AML-193 (cell line): ENCODE results near the gene EFCC1.
"Not testable (repeated sequence)": the region's sequence is repeated elsewhere in the genome, so short reads cannot be mapped to it uniquely, and the experiment has no call there.

Experiments
- DNase-seq, 2 experiments: peaks; one replicate each; lab custom pipeline; 2025; lab: John Stamatoyannopoulos, UW

The EFCC1 gene

DNA sequence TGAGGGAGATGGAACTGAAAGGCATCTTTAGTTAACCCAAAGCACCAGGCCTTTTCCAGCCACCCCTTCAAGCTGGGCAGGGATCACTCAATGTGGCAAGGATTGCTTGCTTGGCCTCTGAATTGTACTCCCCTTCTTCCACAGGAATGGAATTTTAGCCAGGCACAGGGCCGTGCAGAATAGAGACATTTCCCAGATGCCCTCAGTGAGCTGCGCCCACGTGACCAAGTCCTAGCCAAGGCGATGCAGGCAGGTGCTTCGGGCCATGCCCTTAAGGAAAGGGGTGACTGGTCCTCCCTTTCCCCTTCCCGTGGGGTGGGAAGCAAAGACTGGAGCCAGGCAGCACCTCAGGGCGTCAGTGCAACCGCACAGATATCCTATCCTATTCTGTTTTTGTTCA is 77.4 kb downstream of the EFCC1 start:
- DNase-seq, result no peak

DNA sequence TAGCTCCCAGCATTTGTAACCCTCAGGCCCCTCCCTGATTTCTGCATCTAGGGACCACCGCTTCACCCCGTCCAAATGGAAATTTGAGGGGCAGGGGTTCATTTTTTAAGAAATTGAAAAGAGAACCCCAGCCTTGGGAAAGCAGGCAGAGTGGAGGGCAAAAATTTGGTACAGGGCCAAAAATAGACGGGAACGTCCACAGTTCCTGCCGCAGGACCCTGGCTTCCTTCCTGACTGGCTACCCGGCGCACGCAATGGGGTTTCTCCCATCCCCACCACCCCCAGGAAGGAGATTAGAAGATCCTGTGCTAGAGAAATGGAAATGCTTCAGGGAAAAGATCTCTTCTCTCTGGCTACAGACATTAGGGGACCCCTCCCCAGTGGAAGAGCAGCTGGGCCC is 80.4 kb downstream of the EFCC1 start:
- no peak for DNase-seq

DNA sequence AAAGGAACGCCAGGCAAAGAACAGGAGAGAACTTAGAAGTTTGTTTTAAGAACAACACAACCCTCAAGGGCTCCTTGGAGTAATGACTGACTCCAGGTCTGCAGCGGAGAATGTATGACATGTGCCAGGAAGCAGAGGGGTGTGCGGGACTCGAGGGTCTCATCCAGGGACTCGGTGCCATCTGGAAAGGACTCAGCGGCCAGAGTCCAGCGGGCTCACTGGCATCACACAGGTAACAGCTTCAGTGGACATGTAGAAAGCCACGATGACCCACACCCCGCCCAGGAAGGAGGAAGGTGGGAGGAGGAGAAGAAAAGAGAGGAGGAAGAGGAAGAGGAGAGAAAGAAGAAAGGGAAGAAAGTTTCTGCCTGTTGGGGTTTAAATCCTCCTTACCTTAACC is 80.9 kb downstream of the EFCC1 start:
- DNase-seq, result no peak

DNA sequence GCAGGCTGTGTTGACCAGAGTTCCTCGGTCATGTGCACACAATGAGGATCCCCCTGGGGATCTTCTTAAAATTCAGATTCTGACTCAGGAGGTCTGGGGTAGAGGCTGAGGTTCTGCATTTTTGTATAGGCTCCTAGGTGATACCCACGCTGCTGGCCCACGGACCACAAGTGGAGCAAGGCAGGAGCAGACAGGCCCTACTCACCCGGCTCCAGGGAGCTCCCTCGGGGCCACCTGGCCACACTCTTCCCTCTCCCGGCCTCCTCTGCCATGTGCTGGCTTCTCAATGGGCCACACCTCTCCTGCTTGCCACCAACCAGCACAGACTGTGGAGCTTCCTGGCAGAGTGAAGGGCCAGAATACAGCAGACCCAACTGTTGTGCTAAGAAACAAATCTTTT is 83.4 kb downstream of the EFCC1 start:
- DNase-seq, result no peak

DNA sequence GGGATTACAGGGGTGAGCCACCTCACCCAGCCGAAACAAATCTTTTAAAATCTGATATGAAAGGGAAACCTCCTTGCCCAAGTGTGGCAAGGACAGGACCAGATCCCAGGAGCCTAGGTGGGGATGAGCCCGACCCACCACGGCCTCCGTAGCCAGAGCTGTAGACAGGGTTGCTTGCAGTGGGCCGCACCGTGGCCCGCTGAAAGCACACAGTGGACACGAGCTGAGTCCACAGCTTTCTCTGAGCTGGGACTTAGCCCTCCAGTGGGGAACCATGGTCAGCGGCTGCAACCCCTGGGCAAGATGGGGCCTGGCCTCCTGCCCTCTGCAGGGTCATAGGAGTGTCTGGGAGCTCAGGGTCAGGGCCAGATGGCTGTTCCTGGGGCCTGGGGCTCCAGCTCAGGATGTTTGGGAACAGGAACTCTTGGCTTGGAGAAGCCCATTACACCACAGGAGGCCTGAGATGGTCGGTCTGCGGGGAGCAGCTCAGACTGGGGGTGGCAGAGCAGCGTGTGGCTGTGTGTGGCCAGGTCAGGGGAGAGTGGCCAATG is 84.1 kb downstream of the EFCC1 start:
- DNase-seq, result no peak

DNA sequence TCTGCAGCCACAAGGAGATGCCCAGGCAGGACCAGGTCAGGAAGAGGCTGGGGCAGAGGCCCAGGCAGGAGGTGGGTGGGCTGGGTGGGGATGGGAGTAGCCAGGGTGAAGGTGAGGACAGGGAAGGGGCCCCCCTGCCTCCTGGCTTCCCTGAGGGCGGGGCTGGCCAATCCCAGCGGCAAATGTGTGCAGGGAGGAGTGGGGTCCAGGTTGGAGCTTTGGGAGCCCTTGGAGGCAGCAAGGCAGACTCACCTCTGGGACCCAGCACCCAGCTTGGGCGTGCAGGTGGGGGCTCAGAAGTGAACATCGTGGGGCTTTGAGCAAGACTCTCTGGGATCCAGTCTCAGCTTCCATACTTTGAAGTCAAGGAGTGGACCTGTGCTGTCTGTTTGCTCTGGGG is 84.7 kb downstream of the EFCC1 start:
- no peak for DNase-seq

DNA sequence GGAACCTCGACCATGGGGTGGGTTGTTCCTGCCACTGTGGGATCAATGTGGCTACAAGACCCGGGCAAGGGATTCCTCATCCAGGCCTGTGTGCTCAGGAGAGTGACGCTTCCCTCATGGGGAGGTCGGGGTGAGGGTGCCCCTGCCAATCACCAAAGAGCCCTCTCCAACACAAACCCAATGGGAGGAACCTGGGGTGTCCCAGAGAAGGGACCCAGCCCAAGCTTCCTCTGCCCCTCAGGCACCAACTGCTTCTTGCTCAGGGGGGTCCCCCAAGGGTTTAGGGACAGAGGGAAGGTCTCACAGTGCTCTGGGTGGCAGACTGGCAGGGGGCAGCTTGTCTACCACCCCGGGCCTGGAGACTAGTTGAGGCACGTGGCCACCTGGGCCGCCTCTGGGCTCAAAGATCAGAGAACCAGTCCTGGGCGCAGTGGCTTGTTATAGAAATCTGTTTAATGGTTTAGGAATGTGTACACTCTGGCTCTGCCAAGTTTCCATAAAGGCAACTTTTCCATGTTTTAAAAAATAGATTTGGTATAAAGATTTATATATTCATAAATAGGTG is 86.1 kb downstream of the EFCC1 start:
- DNase-seq, result no peak

DNA sequence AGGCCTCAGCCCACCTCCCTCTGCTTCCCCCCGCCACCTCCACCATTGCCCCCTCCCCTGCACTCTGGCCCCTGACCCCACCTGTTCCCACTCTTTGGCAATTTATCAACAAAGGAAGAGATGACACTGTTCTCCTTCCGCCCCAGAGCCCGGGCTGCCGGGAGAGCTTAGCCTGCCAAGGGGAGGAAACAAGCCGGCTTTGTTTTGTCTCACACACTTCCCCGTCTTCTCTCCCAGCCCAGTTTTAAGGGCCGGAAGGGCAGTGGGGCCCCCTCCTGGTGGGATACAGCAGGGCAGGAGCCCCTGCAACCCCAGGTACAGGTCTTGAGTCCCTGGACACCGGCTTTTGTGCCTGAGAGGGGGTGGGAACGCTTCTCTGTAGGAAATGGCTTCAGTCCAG is 86.8 kb downstream of the EFCC1 start:
- peak in 1 of 2 experiments; percentile 11 for DNase-seq

DNA sequence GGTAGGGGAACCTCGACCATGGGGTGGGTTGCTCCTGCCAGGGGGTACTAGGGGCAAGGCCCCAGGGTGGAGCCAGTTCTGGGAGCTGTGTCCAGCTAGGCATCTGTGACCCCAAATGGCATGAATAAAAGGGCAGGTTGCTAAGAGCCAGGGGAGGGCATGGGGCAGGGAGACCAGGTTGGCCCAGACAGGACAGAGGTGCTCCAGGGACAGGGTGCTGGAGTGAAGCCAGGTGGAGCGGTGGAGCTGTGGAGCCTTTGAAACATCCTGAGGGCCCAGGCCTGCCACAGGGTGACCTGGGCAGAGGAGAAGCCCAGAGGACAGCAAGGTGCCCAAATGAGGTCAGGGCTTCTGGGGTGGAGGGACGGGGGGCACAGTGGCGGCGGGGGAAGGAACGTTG is 87.2 kb downstream of the EFCC1 start:
- DNase-seq, result not testable (repeated sequence)
